D341Med (cell line): ENCODE measurements around the gene TMEM266.

Experiments used
- DNase-seq: peaks from one replicate; pipeline ENCODE4 v3.0.0; 2012; ENCODE audit warnings: low spot score

TMEM266 gene

GRCh38 chr15:76203346-76204108 is 143.7 kb downstream of the TMEM266 start:
- DNase-seq = no peak

DNA sequence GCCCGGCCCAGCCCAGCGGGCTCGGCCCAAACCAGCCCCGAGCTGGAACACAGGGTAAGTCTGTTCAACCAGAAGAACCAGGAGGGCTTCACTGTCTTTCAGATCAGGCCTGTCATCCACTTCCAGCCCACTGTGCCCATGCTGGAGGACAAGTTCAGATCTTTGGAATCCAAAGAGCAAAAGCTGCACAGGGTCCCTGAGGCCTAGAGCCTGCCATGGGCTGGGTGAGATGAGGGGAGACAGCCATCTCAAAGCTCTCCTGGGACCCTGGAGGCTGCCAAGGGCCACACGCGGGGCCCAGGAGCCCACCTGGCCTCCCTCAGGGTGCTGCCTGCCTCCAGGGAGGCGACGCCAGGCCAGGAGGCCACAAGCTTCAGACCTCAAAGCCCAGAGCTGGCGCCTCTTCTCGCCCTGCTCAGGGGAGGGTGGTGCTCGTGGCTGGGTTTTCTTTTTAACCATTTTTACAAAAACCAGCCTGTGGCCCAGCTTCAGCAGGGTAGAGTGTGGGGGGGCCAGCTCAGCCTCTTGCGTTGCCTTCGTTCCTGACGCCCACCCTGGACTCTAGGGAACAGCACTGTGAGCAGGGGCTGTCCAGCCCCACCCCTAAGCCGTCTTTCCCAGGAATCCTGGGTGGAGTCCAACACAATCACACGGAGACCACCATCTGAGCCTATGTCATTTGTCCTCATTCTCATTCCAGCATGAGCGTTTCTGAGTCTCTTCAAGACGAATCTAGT is 144.5 kb downstream of the TMEM266 start:
- no peak for DNase-seq

GRCh38 chr15:76204916-76205460 is 145.2 kb downstream of the TMEM266 start:
- DNase-seq = no peak

GRCh38 chr15:76206325-76206976 is 146.7 kb downstream of the TMEM266 start:
- peak; percentile 85 for DNase-seq

DNA sequence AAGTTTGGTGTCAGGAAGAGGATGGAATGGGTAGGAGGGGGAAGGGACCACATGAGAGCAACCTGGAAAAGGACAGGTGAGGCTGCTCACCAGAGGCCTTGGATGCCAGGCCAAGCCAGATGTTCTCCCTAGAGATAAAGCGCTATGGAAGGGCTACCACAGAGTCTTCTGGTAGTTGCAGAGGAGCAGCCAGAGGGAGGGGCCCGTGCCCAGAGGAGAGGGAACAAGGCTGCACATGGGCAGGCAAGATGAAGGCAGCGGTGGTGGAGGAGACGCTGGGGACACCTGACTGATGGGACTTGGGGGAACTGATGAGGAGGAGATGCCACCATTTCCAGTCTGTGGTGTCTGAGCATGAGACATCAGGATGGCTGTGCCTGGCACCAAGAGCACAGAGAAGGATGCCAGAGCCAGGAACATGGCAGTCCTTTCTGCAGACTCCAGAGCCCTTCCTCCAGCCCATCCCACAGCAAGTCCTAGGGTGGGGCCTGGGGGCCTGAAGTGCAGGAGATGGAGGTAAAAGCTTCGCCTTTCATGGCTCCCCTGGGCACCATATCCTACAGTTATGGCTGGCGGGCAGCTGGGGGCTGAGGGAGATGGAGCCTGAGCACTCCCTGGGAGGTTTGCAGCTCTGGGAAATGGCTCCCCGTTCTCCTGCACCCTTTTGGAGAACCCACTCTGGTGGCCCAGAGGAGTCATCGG is 148.4 kb downstream of the TMEM266 start:
- DNase-seq = no peak

- no peak for DNase-seq
Observed at GRCh38 chr15:76208786-76209424, 149.1 kb downstream of the TMEM266 start.

GRCh38 chr15:76209523-76209922 is 149.7 kb downstream of the TMEM266 start:
- DNase-seq = no peak

GRCh38 chr15:76209942-76210341 is 150.2 kb downstream of the TMEM266 start:
- DNase-seq = no peak

DNA sequence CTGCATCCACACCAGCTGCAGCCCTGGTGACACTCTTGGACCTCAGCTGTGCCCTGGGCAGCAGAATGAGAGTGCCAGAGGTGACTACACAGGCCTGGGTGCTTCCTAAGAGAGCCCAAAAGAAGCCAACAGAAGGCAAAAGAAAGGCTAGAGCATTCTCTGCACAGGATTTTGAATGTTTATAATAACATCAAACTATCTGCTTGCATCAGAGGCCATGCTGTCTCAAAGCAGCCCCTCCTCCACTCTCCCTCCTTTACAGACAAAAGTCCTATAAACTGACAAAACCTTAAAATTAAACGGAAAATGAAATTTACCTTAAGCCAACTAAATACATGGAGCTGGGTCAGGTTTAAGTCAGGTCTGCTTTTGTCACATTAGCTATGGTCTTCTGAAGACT is 155.8 kb downstream of the TMEM266 start:
- DNase-seq = no peak

- no peak for DNase-seq
Observed at GRCh38 chr15:76217029-76217881, 157.5 kb downstream of the TMEM266 start.

DNA sequence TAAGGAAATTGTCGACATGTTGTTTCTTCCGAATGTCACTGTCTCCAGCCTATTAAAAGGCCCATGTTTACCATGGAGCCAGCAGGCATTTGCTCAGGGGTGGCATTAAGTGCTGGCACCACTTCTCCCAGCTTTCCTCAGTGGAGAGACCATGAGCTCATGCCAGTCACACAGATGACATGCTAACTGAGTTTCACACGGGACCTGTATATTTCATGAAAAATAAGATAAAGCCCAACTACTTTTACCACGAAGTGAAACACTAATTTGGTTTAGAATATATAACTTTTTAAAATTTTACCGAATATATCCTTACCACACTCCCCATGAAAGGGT is 158.1 kb downstream of the TMEM266 start:
- DNase-seq = no peak

GRCh38 chr15:76221085-76221767 is 161.4 kb downstream of the TMEM266 start:
- DNase-seq = no peak

- no peak for DNase-seq
Observed at GRCh38 chr15:76222159-76222558, 162.4 kb downstream of the TMEM266 start.

DNA sequence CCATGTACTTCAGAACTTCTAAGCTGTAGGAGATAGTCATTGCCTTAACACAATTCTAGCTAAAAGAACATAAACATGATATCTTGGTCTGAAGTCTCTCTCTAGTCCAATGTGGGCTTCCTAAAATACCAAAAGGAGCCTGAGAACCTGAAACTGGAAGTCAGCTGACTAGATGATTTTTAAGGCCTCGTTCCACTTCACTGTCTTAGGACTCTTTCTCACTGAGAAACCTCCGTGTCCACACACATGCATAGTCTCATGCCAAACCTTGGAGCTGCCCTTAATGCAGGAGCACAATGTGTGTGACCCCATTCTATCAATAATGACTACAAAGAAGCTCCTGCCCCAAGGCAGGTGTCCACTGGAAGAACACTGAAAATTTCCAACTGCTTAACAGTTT is 163.7 kb downstream of the TMEM266 start:
- no peak for DNase-seq

GRCh38 chr15:76229266-76229665 is 169.5 kb downstream of the TMEM266 start:
- DNase-seq = no peak

DNA sequence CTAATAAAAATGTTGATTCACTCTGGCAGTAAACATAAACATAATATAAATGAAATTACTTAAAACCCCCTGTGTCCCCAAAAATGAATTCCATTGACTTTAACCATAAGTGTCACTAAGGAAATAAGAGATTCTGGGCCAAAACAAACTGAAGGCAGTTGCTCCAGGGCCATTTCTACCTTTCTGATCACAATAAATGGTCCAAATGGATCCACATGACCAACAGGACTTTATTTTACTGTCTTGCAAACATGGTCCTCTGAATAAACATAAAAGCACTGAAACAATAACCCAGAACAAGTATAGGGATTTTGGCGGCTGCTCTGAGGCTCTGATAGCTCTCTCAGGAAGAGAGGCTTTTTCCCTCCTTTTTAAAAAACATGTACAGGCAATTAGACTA is 174.1 kb downstream of the TMEM266 start:
- DNase-seq = no peak

DNA sequence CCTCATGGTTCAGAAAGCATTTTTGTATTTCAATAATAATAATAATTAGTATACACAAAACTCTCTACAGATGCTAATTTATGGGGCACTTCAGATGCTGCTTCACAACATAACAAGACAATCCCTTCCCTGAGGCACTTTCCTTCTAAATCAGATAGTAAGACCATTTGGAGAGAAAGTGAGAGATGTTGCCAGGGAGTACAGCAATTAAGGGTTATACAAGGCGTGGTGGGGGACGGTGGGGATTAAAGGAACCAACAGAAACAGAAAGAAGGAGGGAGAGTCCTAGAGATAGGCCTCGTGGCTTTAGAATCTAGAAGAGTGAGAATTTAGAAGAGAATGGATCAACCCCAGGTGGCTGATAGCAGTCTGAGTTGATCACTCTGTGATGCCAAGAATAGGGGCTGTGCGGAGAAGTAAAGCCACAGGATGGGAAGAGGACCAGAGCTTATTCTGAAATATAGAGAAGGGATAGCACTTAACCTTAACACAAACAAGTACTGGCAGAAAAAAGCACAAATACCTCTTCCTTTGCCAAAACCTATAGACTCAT is 174.6 kb downstream of the TMEM266 start:
- peak; percentile 49 for DNase-seq

DNA sequence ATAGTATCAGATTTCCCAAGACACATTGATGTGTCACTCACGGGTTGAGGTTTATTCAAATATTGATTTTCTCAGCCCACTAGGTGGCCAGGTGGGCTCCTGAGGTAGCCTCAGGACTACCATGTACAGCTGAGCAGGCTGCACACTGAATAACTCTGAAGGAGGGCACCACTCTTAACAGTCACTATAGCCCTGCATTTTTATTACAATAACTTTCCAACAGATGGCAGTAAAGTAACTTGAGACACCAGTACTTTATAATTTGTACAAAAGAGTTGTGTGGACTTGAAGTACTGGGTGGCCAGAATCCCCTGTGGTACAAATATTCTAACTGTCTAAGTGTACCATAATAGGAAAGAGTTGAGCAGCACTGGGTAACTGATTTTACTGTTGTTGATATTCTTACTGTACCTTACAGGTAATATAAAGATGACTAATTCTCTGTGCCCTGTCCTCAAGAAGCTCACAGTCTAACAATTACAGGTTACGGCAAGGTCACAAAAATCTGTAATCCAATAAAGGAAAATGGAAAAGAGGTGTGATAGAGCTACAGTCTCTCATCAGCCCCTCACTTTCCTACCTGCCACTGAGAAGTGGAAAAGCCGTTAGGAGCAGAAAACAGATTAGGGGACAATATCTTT is 175.5 kb downstream of the TMEM266 start:
- DNase-seq = peak; percentile 50

GRCh38 chr15:76236350-76236749 is 176.6 kb downstream of the TMEM266 start:
- DNase-seq = no peak
